Spinal cord (tissue), 10 donors: ENCODE measurements around the gene CENPP. TPM values are rescaled to one million over a fixed set of nuclear protein-coding genes. Genes with fewer than 3 reads are reported as not detected.

ENCODE experiments used
- DNase-seq, 6 donors: peaks; one replicate each; pipeline versions ENCODE4 v3.0.0 to v3.0.0-alpha.2; 2013 to 2015; ENCODE audit warnings: low spot score in 6 of 6, low read depth in 4 of 6
- H3K27ac ChIP-seq: one replicate; pipeline ENCODE4 v1.5.1; 2013; ENCODE audit warnings: low read depth, low read length, control low read depth
- H3K27me3 ChIP-seq: one replicate; pipeline ENCODE4 v1.6.1; 2013; ENCODE audit warnings: low read length; ENCODE audit not compliant: control insufficient read depth, insufficient read depth
- H3K36me3 ChIP-seq: one replicate; pipeline ENCODE4 v1.6.1; 2013; ENCODE audit warnings: low read length; ENCODE audit not compliant: control insufficient read depth, insufficient read depth
- H3K4me1 ChIP-seq: one replicate; pipeline ENCODE4 v1.6.1; 2013; ENCODE audit warnings: low read length; ENCODE audit not compliant: control insufficient read depth, insufficient read depth
- H3K4me3 ChIP-seq: one replicate; pipeline ENCODE4 v1.5.1; 2013; ENCODE audit warnings: low read depth, low read length, control low read depth
- H3K9me3 ChIP-seq: one replicate; pipeline ENCODE4 v1.6.1; 2013; ENCODE audit warnings: low read length; ENCODE audit not compliant: control insufficient read depth, insufficient read depth
- WGBS: methylation state at CpG from one replicate; pipeline ENCODE4 v1.1.5; 2013; ENCODE audit warnings: missing lambda C conversion rate; ENCODE audit not compliant: insufficient coverage; 5-methylcytosine and 5-hydroxymethylcytosine counted together
- long read RNA-seq, 4 donors: transcript quantifications; one replicate each; lab custom pipeline, GENCODE V29; 2026
- polyA plus RNA-seq, 2 donors: library from polyadenylated mRNA; unstranded; fragments of 120-200 nt; gene quantifications; one replicate each; pipeline ENCODE4 v1.2.1, GENCODE V29; 2013; ENCODE audit not compliant: insufficient read length in 2 of 2
- total RNA-seq, 2 donors: library from RNA; depleted of rRNA in 1 of 2; stranded (reverse); fragments of 120-200 nt in 1 of 2; fragments of >200 nt in 1 of 2; gene quantifications; one replicate each; pipeline versions ENCODE4 v1.2.3 to v1.2.4, GENCODE V29; 2013 to 2014
- donor health status: healthy.

The CENPP gene
- 10 to 100 TPM; 12.7 to 15.5 TPM for total RNA-seq
- polyA plus RNA-seq: 1 to 10 TPM; 5.4 to 7.6 TPM
- long read RNA-seq, donor 1, full-length matches to known transcripts: 3 of 30 reads
- long read RNA-seq, donor 1, partial matches to known transcripts: 27 of 30 reads
- long read RNA-seq, donor 1, other reads (novel, unspliced or antisense): 0 of 30 reads
- long read RNA-seq, donor 2: 0 reads
- long read RNA-seq, donor 3, partial matches to known transcripts: 0 of 3 reads
- long read RNA-seq, donor 3, other reads (novel, unspliced or antisense): 0 of 3 reads
- long read RNA-seq, donor 4, partial matches to known transcripts: 100 of 172 reads
- long read RNA-seq, donor 4, other reads (novel, unspliced or antisense): 70 of 172 reads

DNA sequence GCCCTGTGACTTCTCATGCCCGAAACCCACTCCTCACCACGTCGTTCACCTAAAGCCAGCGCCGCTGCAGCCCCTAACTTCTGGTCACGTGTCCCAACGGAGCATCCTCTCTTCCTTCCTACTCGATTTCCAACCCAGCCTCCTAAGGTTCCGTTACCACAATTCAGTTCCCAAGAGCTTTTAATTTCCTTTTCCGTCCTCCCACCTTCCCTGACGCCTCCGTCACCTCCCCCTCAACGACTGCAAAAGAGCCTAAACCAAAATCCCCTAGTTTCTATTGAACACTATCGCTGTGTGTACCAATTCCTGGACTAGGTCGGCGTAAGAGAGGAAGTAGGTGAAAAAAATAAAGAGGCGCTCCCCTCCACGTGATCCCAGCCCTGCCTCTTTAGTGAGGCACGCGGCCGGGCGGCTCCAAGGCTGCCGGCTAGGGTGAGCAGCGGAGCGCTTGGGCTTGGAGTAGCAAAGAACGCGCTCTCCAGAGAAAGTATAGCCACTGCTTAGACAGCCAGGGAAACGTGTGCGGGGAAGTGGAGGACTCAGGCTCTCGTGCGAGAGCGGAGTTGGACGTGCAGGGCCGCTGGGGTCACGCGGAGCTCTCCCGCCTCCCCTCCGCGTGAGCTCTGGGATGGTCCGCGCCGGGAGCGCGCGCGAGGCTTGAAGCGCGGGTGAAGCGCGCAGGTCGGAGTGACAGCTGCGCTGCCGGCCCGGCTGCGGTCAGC, at the start of gene CENPP, which contains the start of gene NOL8:
CENPP (plus strand) TSS at position 685 of the 722 bp plus-strand sequence.
NOL8 (minus strand) TSS at position 82 of the 722 bp plus-strand sequence. CDS start 1,189 bp downstream, outside the sequence.
- Histone ChIP-seq H3K4me1 (peaks cover 4% of the 10 kb centered on the region), H3K9me3 (no peaks in the 10 kb centered on the region), H3K4me3 (peak within 1 kb of the TSS; percentile 90), H3K27ac (peak within 1 kb of the TSS; percentile 97), H3K36me3 (peaks cover 6% of the 10 kb centered on the region), H3K27me3 (no peaks in the 10 kb centered on the region)
- WGBS: 0% methylated on average over 53 of the region's 55 CpGs
- DNase-seq: peak; percentile 84 to 98 (median 94)

DNA sequence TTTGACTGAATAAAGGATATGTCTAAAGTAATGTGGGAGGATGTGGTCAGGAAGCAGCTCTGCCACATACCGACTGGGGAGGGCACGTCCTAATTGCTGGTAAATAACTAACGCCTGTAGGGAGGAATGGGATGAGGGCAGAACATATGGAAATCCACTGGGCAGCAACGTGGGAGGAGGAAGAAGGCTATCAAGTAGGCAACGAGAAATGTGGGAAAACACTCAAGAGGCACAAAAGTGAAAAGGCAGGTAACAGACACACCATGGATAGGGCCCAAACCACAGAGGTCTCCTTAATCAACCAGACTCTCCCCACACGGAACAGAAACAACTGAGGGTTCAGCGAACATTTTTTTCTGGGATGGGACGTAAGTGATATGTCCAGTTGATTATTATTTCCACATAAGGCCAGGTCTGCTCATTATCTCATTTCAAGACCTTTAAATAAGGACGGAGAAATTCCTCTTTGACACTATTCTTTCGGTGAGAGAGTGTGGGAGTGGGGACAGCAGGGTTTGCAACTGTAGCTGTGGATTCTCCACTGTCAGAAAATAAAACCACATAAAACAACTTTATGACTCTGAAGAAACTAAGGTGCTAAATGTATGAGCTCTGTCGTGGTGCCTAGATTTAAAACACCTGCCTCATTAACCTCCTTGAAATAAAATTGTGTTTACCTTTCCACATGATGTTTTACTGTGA, 49.3 kb upstream of the CENPP start:
- DNase-seq: no peak
- H3K36me3 ChIP-seq: peaks cover 24% of the 10 kb centered on the region

DNA sequence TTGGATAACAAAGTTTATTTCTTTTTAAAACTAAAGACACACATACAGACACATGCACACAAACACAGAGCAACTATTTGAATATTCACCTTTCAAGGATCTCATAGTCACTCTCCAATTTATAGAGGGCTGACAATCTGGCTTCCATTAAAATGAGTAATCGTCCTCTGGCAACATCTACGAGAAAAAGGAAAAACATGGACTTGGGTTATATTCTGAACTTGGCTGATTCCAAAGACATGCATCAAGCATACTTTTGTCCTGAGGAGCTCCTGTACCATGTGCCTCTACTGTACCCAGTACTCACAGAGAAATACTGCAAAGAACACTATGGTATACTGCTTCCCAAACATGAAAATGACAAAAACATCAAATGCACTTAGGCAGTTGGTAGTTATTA, 47.6 kb upstream of the CENPP start:
- no peaks in the 10 kb centered on the region for H3K4me1 ChIP-seq
- no peak overlapping the region for H3K4me3 ChIP-seq
- no peak overlapping the region for H3K27ac ChIP-seq
- H3K9me3 ChIP-seq: no peaks in the 10 kb centered on the region
- no peaks in the 10 kb centered on the region for H3K27me3 ChIP-seq
- no peak for DNase-seq
- H3K36me3 ChIP-seq: peaks cover 25% of the 10 kb centered on the region
- WGBS: no CpG with 5 or more reads among the region's 2 CpGs

More for the DNA sequence above, 49.3 kb upstream of the CENPP start:
- Histone ChIP-seq H3K27me3 (no peaks in the 10 kb centered on the region), H3K4me1 (no peaks in the 10 kb centered on the region), H3K4me3 (no peak overlapping the region), H3K27ac (no peak overlapping the region), H3K9me3 (no peaks in the 10 kb centered on the region)
- WGBS: 69% methylated on average over 4 of the region's 11 CpGs

DNA sequence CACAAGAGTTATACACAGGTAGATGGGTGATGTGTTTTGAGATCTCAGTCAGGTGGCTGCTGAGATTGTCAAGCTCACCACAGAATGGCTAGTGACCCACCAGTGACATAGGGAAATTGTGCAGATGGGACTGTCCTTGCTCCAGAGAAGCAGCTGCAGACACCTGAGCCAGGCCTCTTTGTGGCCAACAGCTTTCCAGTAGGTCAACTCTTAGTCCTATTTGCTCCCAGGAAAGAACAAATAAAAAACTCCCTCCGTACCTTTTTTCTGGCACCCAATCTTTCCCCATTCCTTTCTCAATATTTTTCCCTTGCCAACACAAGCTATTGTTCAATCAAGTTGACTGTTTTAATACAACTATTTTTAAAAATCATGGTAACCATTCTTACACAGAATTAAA, 46.5 kb upstream of the CENPP start:
- Histone ChIP-seq H3K9me3 (no peaks in the 10 kb centered on the region), H3K27ac (no peak overlapping the region), H3K4me3 (no peak overlapping the region), H3K4me1 (no peaks in the 10 kb centered on the region), H3K36me3 (peaks cover 22% of the 10 kb centered on the region), H3K27me3 (no peaks in the 10 kb centered on the region)
- no peak for DNase-seq
- WGBS: no CpG with 5 or more reads among the region's 1 CpG

DNA sequence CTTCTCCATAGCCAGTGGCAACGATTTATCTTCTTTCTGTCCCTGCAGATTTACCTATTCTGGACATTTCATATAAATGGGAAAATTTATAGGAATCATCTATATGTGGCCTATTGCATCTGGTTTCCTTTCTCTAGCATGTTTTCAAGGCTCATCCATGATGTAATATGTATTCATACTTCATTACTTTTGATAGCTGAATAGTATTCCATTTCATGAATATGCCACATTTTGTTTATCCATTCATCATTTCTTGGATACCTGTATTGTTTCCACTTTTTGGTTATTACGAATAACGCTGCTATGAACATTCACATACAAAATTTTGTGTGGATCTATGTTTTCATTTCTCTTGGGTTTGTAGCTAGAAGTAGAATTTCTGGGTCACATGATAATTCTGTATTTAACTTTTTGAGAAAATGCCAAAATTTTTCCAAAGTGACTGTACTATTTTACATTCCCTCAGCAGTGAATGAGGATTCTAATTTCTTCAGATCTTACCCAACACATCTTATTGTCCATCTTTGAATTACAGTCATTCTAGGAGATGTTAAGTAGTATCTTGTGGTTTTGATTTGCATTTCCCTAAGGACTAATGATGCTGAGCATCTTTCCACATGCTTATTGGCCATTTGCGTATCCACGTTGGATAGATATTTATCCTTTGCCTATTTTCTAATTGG, 35.9 kb upstream of the CENPP start:
- Histone ChIP-seq H3K4me3 (no peak overlapping the region), H3K36me3 (peaks cover 10% of the 10 kb centered on the region), H3K27ac (no peak overlapping the region), H3K27me3 (no peaks in the 10 kb centered on the region), H3K9me3 (no peaks in the 10 kb centered on the region), H3K4me1 (peaks cover 14% of the 10 kb centered on the region)
- no CpG with 5 or more reads among the region's 5 CpGs for WGBS
- no peak for DNase-seq

DNA sequence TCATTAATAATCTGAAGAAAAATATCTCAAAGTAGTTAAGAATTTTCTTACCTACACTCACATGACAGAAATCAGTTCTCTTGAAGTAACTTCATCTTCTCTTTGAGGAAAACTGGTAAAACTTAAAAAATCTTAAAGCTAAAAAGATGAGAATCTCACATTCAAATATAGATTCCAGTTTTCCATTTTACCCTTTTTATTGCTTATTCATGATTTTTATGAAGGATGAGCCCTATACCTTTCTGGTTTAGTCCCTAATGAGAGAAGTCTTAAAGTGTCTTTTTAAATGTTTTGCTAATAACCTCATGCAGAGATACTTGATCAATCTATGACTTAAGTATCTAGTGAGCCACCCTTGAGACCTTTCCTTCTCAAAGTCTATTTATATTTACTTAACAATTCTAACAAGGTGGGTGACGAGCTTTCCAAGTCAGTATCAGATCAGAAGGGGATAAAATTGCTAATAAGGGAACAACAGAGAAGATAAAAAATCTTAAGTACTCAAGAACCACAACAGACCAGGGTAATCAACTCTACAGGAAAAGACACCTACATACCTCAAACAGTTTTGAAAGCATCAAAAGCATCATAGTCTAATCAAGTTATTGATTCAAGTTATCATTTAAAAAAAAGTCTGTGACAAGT, 34.8 kb upstream of the CENPP start:
- no peak for DNase-seq
- no CpG with 5 or more reads among the region's 1 CpG for WGBS
- no peaks in the 10 kb centered on the region for H3K27me3 ChIP-seq
- H3K4me3 ChIP-seq: no peak overlapping the region
- peaks cover 14% of the 10 kb centered on the region for H3K4me1 ChIP-seq
- H3K27ac ChIP-seq: no peak overlapping the region
- peaks cover 10% of the 10 kb centered on the region for H3K36me3 ChIP-seq
- H3K9me3 ChIP-seq: no peaks in the 10 kb centered on the region

- 100% methylated on average over 2 of the region's 2 CpGs for WGBS
- no peaks in the 10 kb centered on the region for H3K27me3 ChIP-seq
These were observed 34.2 kb upstream of the CENPP start for GRCh38 chr9:92291577-92291976.

DNA sequence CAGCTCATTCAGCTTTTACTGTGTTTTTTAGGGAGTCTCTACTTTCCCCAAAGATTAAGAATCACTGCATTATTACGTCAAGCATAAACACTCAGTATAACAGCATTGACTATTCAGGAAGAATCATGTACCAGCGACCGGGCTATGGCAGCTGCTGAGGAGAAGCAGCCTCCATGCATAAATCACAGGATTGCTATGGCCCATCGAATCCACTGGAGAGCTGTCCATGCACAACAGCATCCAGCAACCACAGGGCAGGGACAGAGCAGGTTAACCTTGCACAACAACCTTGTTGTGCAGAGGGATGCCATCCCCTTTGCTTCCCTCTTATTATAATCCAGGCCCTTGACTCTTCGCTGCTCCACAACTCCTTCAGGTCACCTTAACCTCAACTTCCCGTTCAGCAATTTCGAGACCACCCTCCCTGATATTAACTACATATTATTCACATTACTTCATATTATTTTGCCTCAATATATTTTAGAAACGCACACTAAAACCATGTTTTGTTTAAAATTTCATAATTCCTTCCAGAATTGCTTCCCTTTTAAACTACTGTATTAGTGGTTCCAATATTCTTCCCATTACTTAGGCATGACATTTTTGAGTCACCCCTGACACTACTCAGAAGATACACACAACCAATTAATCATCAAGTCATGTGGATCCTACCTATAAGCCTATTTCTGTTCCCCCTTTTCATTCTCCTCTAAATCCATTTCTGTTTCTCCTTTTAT, 33.2 kb upstream of the CENPP start:
- DNase-seq: no peak
- H3K27ac ChIP-seq: no peak overlapping the region
- no peaks in the 10 kb centered on the region for H3K9me3 ChIP-seq
- H3K4me1 ChIP-seq: peaks cover 14% of the 10 kb centered on the region
- H3K36me3 ChIP-seq: peaks cover 6% of the 10 kb centered on the region
- peak overlapping the region; percentile 87 for H3K4me3 ChIP-seq
- 54% methylated on average over 8 of the region's 8 CpGs for WGBS
- H3K27me3 ChIP-seq: no peaks in the 10 kb centered on the region

More at GRCh38 chr9:92291577-92291976, 34.2 kb upstream of the CENPP start:
- no peak overlapping the region for H3K27ac ChIP-seq
- no peak overlapping the region for H3K4me3 ChIP-seq
- H3K9me3 ChIP-seq: no peaks in the 10 kb centered on the region
- DNase-seq: no peak
- H3K36me3 ChIP-seq: peaks cover 6% of the 10 kb centered on the region
- H3K4me1 ChIP-seq: peaks cover 14% of the 10 kb centered on the region
